ENCODE data around the gene EGFL8. TPM values are rescaled to one million over a fixed set of nuclear protein-coding genes. Genes with fewer than 3 reads are reported as not detected.

Gene EGFL8
- total RNA-seq, 1 donor from 2014 or later, result 13.3 TPM

GRCh38 chr6:32178547-32179440 lies 14.4 kb downstream of the EGFL8 start:
- peak overlapping the region; percentile 95 for H3K27ac ChIP-seq
- DNase-seq (ENCODE audit: extremely low spot score in 2 of 2), result no peak
- peak overlapping the region; percentile 81 to 93 for H3K4me3 ChIP-seq
- peaks cover 0 to 10% of the 10 kb centered on the region in 2 donors for H3K36me3 ChIP-seq
- TF ChIP-seq POLR2AphosphoS5 (IDR thresholded peaks at IDR 0.05; ENCODE audit: insufficient read depth in 1 of 2, low read depth in 1 of 2) (no peak), CTCF (IDR thresholded peaks at IDR 0.05) (no peak), POLR2A (IDR thresholded peaks at IDR 0.05) (no peak)
- intact Hi-C loops (cut with DNase I), result loop anchor here (10.0 kb wide), 1 partner anchor 54 kb away; the partner anchor contains the start of gene ATF6B
- no peaks in the 10 kb centered on the region for H3K27me3 ChIP-seq
- H3K4me1 ChIP-seq, result peaks cover 45% of the 10 kb centered on the region
- no peaks in the 10 kb centered on the region for H3K9me3 ChIP-seq

- no peak for DNase-seq (ENCODE audit: extremely low spot score in 2 of 2)
- H3K27ac ChIP-seq, result peak overlapping the region; percentile 95
- peaks cover 0 to 10% of the 10 kb centered on the region in 2 donors for H3K36me3 ChIP-seq
- intact Hi-C loops (cut with DNase I), result loop anchor here (10.0 kb wide), 2 partner anchors 55 to 1025 kb away; partner anchors contain the start of genes ATF6B, HSD17B8, RING1 and RXRB
- H3K27me3 ChIP-seq, result no peaks in the 10 kb centered on the region
- no peak for TF ChIP-seq POLR2AphosphoS5 (IDR thresholded peaks at IDR 0.05; ENCODE audit: insufficient read depth in 1 of 2, low read depth in 1 of 2)
- TF ChIP-seq CTCF (IDR thresholded peaks at IDR 0.05), result no peak
- no peak for TF ChIP-seq POLR2A (IDR thresholded peaks at IDR 0.05)
- no peak overlapping the region for H3K4me3 ChIP-seq
- peaks cover 44% of the 10 kb centered on the region for H3K4me1 ChIP-seq
- no peaks in the 10 kb centered on the region for H3K9me3 ChIP-seq
These were observed 15.5 kb downstream of the EGFL8 start for GRCh38 chr6:32179766-32180405.

- no peaks in the 10 kb centered on the region for H3K27me3 ChIP-seq
- H3K4me3 ChIP-seq, result no peak overlapping the region
- TF ChIP-seq CTCF (IDR thresholded peaks at IDR 0.05), result no peak
- no peak for TF ChIP-seq POLR2A (IDR thresholded peaks at IDR 0.05)
- TF ChIP-seq POLR2AphosphoS5 (IDR thresholded peaks at IDR 0.05; ENCODE audit: insufficient read depth in 1 of 2, low read depth in 1 of 2), result no peak
- H3K36me3 ChIP-seq, result peaks cover 0 to 14% of the 10 kb centered on the region in 2 donors
- peaks cover 41% of the 10 kb centered on the region for H3K4me1 ChIP-seq
- intact Hi-C loops (cut with DNase I), result loop anchor here (10.0 kb wide), 1 partner anchor 1024 kb away; the partner anchor contains the start of genes HSD17B8, RING1, RXRB and SLC39A7
- peak overlapping the region; percentile 24 for H3K27ac ChIP-seq
- H3K9me3 ChIP-seq, result no peaks in the 10 kb centered on the region
- DNase-seq (ENCODE audit: extremely low spot score in 2 of 2), result no peak
These were observed 16.8 kb downstream of the EGFL8 start for GRCh38 chr6:32181148-32181702.

GRCh38 chr6:32181915-32182529 lies 17.6 kb downstream of the EGFL8 start:
- Histone ChIP-seq H3K27ac (peak overlapping the region; percentile 24), H3K36me3 (peaks cover 0 to 22% of the 10 kb centered on the region in 2 donors)
- intact Hi-C loops (cut with DNase I), result loop anchor here (10.0 kb wide), 1 partner anchor 1023 kb away; the partner anchor contains the start of genes HSD17B8, RING1, RXRB and SLC39A7

More at GRCh38 chr6:32181915-32182529, 17.6 kb downstream of the EGFL8 start:
- Histone ChIP-seq H3K4me3 (no peak overlapping the region), H3K9me3 (no peaks in the 10 kb centered on the region), H3K4me1 (peaks cover 41% of the 10 kb centered on the region), H3K27me3 (no peaks in the 10 kb centered on the region)
- TF ChIP-seq POLR2AphosphoS5 (IDR thresholded peaks at IDR 0.05; ENCODE audit: insufficient read depth in 1 of 2, low read depth in 1 of 2) (no peak), CTCF (IDR thresholded peaks at IDR 0.05) (no peak), POLR2A (IDR thresholded peaks at IDR 0.05) (no peak)
- DNase-seq (ENCODE audit: extremely low spot score in 2 of 2), result no peak
